Stomach (tissue), 9 donors: Measurements from ENCODE around the gene FAM131B. TPM values are rescaled to one million over a fixed set of nuclear protein-coding genes. Genes with fewer than 3 reads are reported as not detected.

ENCODE experiments used
- DNase-seq, 2 donors: peaks; one replicate each; pipeline versions ENCODE4 v3.0.0 to v3.0.0-alpha.2; 2013 to 2019
- H3K27ac ChIP-seq, 5 donors: fragments of 200-600 bp in 4 of 5; sonication (generic) in 4 of 5; one replicate each; pipeline ENCODE4 v1.5.1; 2013 to 2019; ENCODE audit warnings: mild to moderate bottlenecking in 1 of 5, moderate library complexity in 1 of 5
- H3K27me3 ChIP-seq, 3 donors: fragments of 200-600 bp; sonication (generic); one replicate each; pipeline ENCODE4 v1.5.1; 2017 to 2019; ENCODE audit warnings: mixed run types in 1 of 3
- H3K36me3 ChIP-seq, 4 donors: fragments of 200-600 bp; sonication (generic); 1 replicate in 3 of 4; 2 replicates in 1 of 4; pipeline ENCODE4 v1.5.1; 2016 to 2019
- H3K4me1 ChIP-seq, 4 donors: fragments of 200-600 bp; sonication (generic); one replicate each; pipeline ENCODE4 v1.5.1; 2016 to 2019
- H3K4me3 ChIP-seq, 4 donors: fragments of 200-600 bp; sonication (generic) in 3 of 4; one replicate each; pipeline ENCODE4 v1.5.1; 2016 to 2019; ENCODE audit warnings: mild to moderate bottlenecking in 1 of 4
- H3K9me3 ChIP-seq, 4 donors: fragments of 200-600 bp; sonication (generic); one replicate each; pipeline ENCODE4 v1.5.1; 2016 to 2019
- EP300 ChIP-seq: sonication (generic); formaldehyde crosslinking; IDR thresholded peaks from one replicate; pipeline ENCODE4 v1.6.1; 2017; ENCODE audit warnings: antibody characterized with exemption
- POLR2A ChIP-seq, 4 donors: fragments of 450-650 bp; IDR thresholded peaks; one replicate each; pipeline ENCODE4 v1.6.1; 2016; ENCODE audit warnings: antibody characterized with exemption in 4 of 4, control low read depth in 2 of 4, mild to moderate bottlenecking in 1 of 4, moderate library complexity in 1 of 4
- POLR2AphosphoS5 ChIP-seq, 3 donors: sonication (generic); formaldehyde crosslinking; IDR thresholded peaks; one replicate each; pipeline ENCODE4 v1.6.1; 2016; ENCODE audit warnings: antibody characterized with exemption in 3 of 3
- WGBS, 5 donors: extraction: QIAGEN DNeasy Blood & Tissue Kit in 3 of 5; methylation state at CpG; one replicate each; pipeline versions ENCODE4 v1.1.5 to v1.1.7; 2013 to 2018; 5-methylcytosine and 5-hydroxymethylcytosine counted together
- intact Hi-C: fragments of 100-400 bp; cut with DNase I; formaldehyde crosslinking; loops from one replicate; pipeline ENCODE4 v1.15.1; 2023; ENCODE audit warnings: low total_unique reads
- polyA plus RNA-seq, 3 donors: library from polyadenylated mRNA; stranded (reverse); fragments of 200-250 nt; gene quantifications; one replicate each; pipeline ENCODE4 v1.2.3, GENCODE V29; 2013
- total RNA-seq, 5 donors: library from RNA; depleted of rRNA; stranded (reverse); fragments of >200 nt; gene quantifications; one replicate each; pipeline versions ENCODE4 v1.1.0 to v1.2.3, GENCODE V29; 2014 to 2016
- TF ChIP-seq, protein P1 (sequence below), 7 experiments: fragments of 450-650 bp in 4 of 7; fragments of 200-600 bp in 3 of 7; sonication (generic) in 3 of 7; IDR thresholded peaks; one replicate each; pipeline ENCODE4 v1.5.1; 2016 to 2019; ENCODE audit warnings: antibody characterized with exemption in 7 of 7, control low read depth in 2 of 7, mild to moderate bottlenecking in 1 of 7
- donor health status: healthy with polysubstance abuse.
- donor health status: Bipolar disorder and iron deficiency.
- donor health status: healthy.

The FAM131B gene
- total and polyA plus RNA-seq, 8 donors = 0.29 to 14.0 (median 0.46) TPM; not detected in 1

DNA sequence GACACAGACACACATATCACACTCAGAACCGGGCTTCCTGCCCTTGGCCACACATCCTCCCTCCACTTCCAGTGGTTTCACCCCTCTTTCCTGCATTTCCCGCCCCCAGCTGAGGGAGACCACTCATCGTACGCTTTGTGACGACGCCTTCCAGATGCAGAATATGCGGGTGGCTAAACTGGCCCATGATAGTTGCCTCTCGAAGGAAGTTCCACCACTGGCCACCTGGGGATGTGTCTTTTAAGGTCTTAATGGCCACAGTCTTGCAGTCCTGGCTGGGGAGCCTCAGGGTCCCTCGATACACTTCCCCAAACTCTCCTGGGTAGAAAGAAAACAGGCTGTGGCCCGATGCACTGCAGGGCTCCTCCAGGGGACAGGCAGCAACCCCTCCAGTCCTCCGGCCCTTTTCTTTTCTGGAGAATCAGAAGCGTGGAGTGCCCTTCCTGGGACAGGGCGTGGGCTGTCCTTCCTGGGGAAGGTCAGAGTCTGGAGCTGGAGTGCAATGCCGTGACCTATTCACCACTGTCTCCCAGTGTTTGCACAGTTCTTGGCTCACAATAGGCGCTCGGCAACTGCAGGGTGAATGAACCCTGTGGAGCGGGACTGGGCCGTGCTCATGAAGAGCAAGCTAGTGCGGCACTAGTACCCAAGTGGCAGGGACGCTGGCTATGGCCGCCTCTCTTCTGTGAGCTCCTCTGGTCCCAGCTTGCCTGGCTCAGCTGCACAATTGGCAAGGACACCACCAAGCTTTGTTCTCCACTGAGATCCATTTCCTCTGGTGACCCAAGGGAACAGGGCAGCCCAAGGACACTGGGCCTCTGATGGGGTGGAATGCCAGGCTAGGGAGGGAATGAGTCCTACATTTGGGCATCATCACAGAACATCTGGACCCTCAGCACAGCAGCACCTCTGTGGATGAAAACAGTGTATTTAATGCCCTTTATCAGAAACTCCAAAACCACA lies 33.0 kb upstream of the FAM131B start:
- peak; percentile 43 to 62 for DNase-seq
- WGBS, 5 donors = 46 to 62% (median 57%) methylated on average over 20 to 21 of the region's 21 CpGs

DNA sequence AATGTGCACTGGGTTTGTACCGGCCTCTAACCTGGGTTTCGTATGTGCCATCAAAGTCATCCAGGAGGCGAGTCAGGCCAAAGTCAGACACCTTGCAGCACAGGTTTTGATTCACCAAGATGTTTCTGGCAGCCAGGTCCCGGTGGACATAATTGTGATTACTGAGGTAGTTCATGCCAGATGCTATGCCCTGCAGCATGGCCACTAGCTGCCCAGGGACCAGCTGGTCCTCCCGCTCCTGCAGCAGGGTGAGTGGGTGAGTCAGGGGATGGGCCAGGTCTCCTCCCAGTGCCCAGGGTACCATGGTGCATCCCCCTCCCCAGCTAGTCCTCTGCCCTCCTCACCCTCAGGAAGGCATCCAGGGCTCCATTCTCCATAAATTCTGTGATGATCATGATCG lies 32.3 kb upstream of the FAM131B start:
- no peak for DNase-seq
- H3K4me1 ChIP-seq = peaks cover 44 to 62% (median 54%) of the 10 kb centered on the region in 4 donors

More for the DNA sequence above, 33.0 kb upstream of the FAM131B start:
- H3K27me3 ChIP-seq = no peaks in the 10 kb centered on the region
- H3K27ac ChIP-seq = peak overlapping the region in 3 of 5 donors; percentile 4 to 35 (median 16)
- no peak overlapping the region for H3K4me3 ChIP-seq
- intact Hi-C loops = no loop called here
- H3K36me3 ChIP-seq = peaks cover 16 to 44% (median 44%) of the 10 kb centered on the region in 4 donors
- TF ChIP-seq POLR2A (IDR thresholded peaks at IDR 0.05) = no peak
- TF ChIP-seq EP300 = no peak
- TF ChIP-seq POLR2AphosphoS5 (IDR thresholded peaks at IDR 0.05) = peak in 1 of 3 donors; percentile 49
- TF ChIP-seq, protein P1, sequence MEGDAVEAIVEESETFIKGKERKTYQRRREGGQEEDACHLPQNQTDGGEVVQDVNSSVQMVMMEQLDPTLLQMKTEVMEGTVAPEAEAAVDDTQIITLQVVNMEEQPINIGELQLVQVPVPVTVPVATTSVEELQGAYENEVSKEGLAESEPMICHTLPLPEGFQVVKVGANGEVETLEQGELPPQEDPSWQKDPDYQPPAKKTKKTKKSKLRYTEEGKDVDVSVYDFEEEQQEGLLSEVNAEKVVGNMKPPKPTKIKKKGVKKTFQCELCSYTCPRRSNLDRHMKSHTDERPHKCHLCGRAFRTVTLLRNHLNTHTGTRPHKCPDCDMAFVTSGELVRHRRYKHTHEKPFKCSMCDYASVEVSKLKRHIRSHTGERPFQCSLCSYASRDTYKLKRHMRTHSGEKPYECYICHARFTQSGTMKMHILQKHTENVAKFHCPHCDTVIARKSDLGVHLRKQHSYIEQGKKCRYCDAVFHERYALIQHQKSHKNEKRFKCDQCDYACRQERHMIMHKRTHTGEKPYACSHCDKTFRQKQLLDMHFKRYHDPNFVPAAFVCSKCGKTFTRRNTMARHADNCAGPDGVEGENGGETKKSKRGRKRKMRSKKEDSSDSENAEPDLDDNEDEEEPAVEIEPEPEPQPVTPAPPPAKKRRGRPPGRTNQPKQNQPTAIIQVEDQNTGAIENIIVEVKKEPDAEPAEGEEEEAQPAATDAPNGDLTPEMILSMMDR (IDR thresholded peaks at IDR 0.05) = no peak
- no peaks in the 10 kb centered on the region for H3K9me3 ChIP-seq
- peaks cover 43 to 55% (median 51%) of the 10 kb centered on the region in 4 donors for H3K4me1 ChIP-seq

DNA sequence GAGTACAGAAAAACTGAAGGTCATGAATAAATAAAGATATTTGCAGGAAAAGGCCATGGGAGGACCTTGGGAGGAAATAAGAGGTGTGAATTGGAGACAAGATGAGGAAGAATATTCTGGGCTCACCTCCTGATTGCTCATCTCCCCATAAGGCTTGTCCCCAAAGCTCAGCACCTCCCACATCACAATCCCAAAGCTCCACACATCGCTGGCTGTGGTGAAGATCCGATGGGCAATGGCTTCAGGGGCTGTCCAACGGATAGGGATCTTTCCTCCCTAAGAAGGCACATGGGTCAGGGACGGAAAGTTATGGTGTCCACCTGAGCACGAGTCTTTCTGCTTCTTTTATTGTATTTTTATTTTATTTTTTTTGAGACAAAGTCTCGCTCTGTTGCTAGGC lies 31.6 kb upstream of the FAM131B start:
- no peak overlapping the region for H3K4me3 ChIP-seq
- H3K36me3 ChIP-seq = peaks cover 30 to 50% (median 49%) of the 10 kb centered on the region in 4 donors
- H3K4me1 ChIP-seq = peaks cover 44 to 69% (median 58%) of the 10 kb centered on the region in 4 donors
- no peak overlapping the region for H3K27ac ChIP-seq
- TF ChIP-seq POLR2AphosphoS5 (IDR thresholded peaks at IDR 0.05) (no peak), EP300 (no peak), POLR2A (IDR thresholded peaks at IDR 0.05) (no peak)
- TF ChIP-seq, protein P1 (IDR thresholded peaks at IDR 0.05) = no peak
- WGBS, 5 donors = 93 to 98% (median 96%) methylated on average over 6 of the region's 6 CpGs
- H3K9me3 ChIP-seq = no peaks in the 10 kb centered on the region
- peak in 1 of 2 donors; percentile 4 for DNase-seq
- H3K27me3 ChIP-seq = no peaks in the 10 kb centered on the region
- intact Hi-C loops = no loop called here

More for the DNA sequence above, 32.3 kb upstream of the FAM131B start:
- peaks cover 23 to 50% (median 49%) of the 10 kb centered on the region in 4 donors for H3K36me3 ChIP-seq
- H3K27ac ChIP-seq = peak overlapping the region in 1 of 5 donors; percentile 35
- WGBS, 5 donors = 77 to 90% (median 85%) methylated on average over 5 to 6 of the region's 6 CpGs
- no peaks in the 10 kb centered on the region for H3K9me3 ChIP-seq
- intact Hi-C loops = no loop called here
- no peak overlapping the region for H3K4me3 ChIP-seq
- TF ChIP-seq, protein P1 (IDR thresholded peaks at IDR 0.05) = no peak
- TF ChIP-seq POLR2A (IDR thresholded peaks at IDR 0.05) (no peak), EP300 (no peak), POLR2AphosphoS5 (IDR thresholded peaks at IDR 0.05) (no peak)
- no peaks in the 10 kb centered on the region for H3K27me3 ChIP-seq

DNA sequence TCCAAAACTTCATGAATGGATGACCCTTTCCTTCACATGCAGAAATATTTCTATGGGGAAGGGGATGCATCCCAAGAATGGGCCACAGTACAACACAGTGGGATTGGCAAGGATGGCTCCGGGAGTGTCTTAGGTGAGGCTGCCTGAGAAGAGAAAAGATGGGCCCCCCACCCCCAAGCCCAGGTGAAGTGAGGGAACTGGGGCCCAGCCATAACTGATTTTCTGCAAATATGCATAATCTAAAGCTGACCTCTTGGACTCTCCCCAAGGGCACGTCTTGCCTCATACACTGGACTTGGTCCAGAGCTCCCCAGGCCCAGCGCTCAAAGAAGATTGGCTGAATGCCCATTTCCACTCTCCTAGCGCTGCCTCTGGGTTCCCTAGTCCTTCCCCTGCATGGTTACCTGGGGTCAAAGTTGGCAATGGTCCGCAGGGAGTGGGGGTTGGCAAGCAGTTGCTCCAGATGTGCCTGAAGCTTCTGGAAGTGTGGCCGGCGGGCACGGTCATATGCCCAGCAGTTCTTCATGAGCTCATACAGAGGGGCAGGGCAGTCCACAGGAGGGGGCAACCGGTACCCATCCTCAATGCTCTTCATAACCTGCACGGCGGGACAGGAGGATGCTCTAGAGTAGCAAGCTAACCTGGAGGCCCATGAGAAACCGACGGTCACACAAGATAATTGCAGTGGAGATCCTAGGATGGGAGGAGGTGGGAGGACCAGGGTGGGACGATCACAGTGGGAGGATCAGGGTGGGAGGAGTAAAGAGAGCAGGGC lies 30.9 kb upstream of the FAM131B start:
- no peaks in the 10 kb centered on the region for H3K9me3 ChIP-seq
- H3K4me1 ChIP-seq = peaks cover 44 to 75% (median 59%) of the 10 kb centered on the region in 4 donors
- no peak for TF ChIP-seq POLR2AphosphoS5 (IDR thresholded peaks at IDR 0.05)
- TF ChIP-seq, protein P1 (IDR thresholded peaks at IDR 0.05) = no peak
- intact Hi-C loops = no loop called here
- peak overlapping the region in 2 of 5 donors; percentile 8 to 81 for H3K27ac ChIP-seq
- H3K27me3 ChIP-seq = no peaks in the 10 kb centered on the region
- no peak overlapping the region for H3K4me3 ChIP-seq
- peak in 1 of 2 donors; percentile 61 for DNase-seq
- 73 to 81% (median 75%) methylated on average over 14 of the region's 14 CpGs for WGBS, 5 donors
- peaks cover 36 to 56% (median 49%) of the 10 kb centered on the region in 4 donors for H3K36me3 ChIP-seq
